ENCODE results near the gene GRK6. TPM values are rescaled to one million over a fixed set of nuclear protein-coding genes. Genes with fewer than 3 reads are reported as not detected.

GRK6 gene
- total RNA-seq, 1 experiment from 2014 or later: 75.2 TPM

- peak overlapping the region in 2 of 3 experiments; percentile 72 to 84; a peak in 3 of 7 replicates for H3K27ac Mint-ChIP-seq
- Histone ChIP-seq H3K9me3 (ENCODE audit: control insufficient read depth, low read depth, low read length) (no peaks in the 10 kb centered on the region), H3K79me2 (ENCODE audit: insufficient read depth, low read length) (no peaks in the 10 kb centered on the region), H4K91ac (ENCODE audit: insufficient read length, low read depth, low read length) (no peak overlapping the region), H2BK15ac (ENCODE audit: low read depth, low read length) (no peak overlapping the region), H4K20me1 (ENCODE audit: control insufficient read depth, insufficient read depth, insufficient read length) (no peaks in the 10 kb centered on the region), H3K14ac (ENCODE audit: insufficient read depth, low read length) (no peak overlapping the region), H3K27me3 (ENCODE audit: insufficient read depth, low read length) (no peaks in the 10 kb centered on the region), H3K56ac (ENCODE audit: insufficient read length, low read depth, low read length) (no peak overlapping the region), H3K4ac (ENCODE audit: low read depth, low read length) (no peak overlapping the region), H4K5ac (ENCODE audit: insufficient read length, low read depth, low read length) (no peak overlapping the region), H3K79me1 (ENCODE audit: insufficient read depth, low read depth, low read length, poor library complexity, severe bottlenecking) (no peaks in the 10 kb centered on the region), H4K8ac (replicated peaks; ENCODE audit: insufficient read length, low read depth, low read length) (no peak overlapping the region), H3K9ac (ENCODE audit: extremely low read depth, insufficient read length, low read length) (no peak overlapping the region), H3T11ph (ENCODE audit: low read length) (no peak overlapping the region), H3K18ac (ENCODE audit: insufficient read length, low read depth, low read length) (no peak overlapping the region), H2BK120ac (ENCODE audit: low read depth, low read length, poor library complexity, severe bottlenecking) (no peak overlapping the region), H2AFZ (ENCODE audit: low read length) (no peak overlapping the region), H2BK20ac (ENCODE audit: low read depth, low read length, poor library complexity, severe bottlenecking) (no peak overlapping the region), H3K4me2 (ENCODE audit: insufficient read depth, insufficient read length, low read length) (no peak overlapping the region), H3K23ac (ENCODE audit: insufficient read length, low read depth, low read length) (no peak overlapping the region), H3K4me1 (ENCODE audit: insufficient read depth, low read length) (no peaks in the 10 kb centered on the region), H2BK5ac (ENCODE audit: insufficient read length, low read length) (no peak overlapping the region), H2AK5ac (ENCODE audit: insufficient read length, low read length) (no peak overlapping the region), H3K23me2 (ENCODE audit: insufficient read length, low read depth, low read length, poor library complexity, severe bottlenecking) (no peaks in the 10 kb centered on the region), H2BK12ac (ENCODE audit: insufficient read length, low read depth, low read length) (no peak overlapping the region), H3K27ac (ENCODE audit: insufficient read length, low read depth, low read length) (no peak overlapping the region)
- H3K36me3 Mint-ChIP-seq (ENCODE audit: insufficient read depth in 1 of 3, low read depth in 3 of 3): peaks cover 31 to 75% (median 68%) of the 10 kb centered on the region in 3 experiments
- H3K27me3 Mint-ChIP-seq (ENCODE audit: low read depth): no peaks in the 10 kb centered on the region; the same call in none of the 2 replicates
- H3K4me1 Mint-ChIP-seq: peaks cover 0 to 6% of the 10 kb centered on the region in 2 experiments; a peak in 1 of 4 replicates
- no peaks in the 10 kb centered on the region for H3K9me3 Mint-ChIP-seq
- DNase-seq: no peak
- H3K4me3 Mint-ChIP-seq: no peak overlapping the region
- WGBS (ENCODE audit: extremely low coverage, insufficient read length, low lambda C conversion rate): no CpG with 5 or more reads among the region's 9 CpGs
- TF ChIP-seq CTCF (conservative IDR thresholded peaks at IDR 0.05): no peak
Observed at GRCh38 chr5:177483042-177483441, 56.6 kb downstream of the GRK6 start.
